ENCODE data around the gene INVS.

DNA sequence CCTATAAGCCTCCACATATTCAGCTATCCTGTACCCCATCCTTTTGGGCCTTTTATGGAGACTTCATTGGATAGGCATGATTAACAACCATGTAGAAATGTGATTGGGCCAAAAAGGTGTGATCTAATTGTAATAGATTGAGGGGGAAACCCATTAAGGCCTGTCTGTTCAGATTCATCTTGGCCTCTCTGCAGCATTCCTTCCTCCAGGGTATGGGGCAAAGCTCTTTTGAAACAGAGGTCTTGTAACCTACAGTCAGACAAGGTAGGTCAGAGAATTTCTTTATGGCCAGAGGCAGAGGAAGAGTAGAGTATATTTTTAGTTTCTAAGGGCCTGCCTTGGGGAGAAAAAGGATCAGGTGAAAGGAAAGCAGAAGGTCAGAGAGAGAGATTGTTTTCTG, 98.5 kb downstream of the INVS start:
- no peak for TF ChIP-seq POLR2A (IDR thresholded peaks at IDR 0.05)
- TF ChIP-seq, protein P1, sequence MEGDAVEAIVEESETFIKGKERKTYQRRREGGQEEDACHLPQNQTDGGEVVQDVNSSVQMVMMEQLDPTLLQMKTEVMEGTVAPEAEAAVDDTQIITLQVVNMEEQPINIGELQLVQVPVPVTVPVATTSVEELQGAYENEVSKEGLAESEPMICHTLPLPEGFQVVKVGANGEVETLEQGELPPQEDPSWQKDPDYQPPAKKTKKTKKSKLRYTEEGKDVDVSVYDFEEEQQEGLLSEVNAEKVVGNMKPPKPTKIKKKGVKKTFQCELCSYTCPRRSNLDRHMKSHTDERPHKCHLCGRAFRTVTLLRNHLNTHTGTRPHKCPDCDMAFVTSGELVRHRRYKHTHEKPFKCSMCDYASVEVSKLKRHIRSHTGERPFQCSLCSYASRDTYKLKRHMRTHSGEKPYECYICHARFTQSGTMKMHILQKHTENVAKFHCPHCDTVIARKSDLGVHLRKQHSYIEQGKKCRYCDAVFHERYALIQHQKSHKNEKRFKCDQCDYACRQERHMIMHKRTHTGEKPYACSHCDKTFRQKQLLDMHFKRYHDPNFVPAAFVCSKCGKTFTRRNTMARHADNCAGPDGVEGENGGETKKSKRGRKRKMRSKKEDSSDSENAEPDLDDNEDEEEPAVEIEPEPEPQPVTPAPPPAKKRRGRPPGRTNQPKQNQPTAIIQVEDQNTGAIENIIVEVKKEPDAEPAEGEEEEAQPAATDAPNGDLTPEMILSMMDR (IDR thresholded peaks at IDR 0.05), result no peak

Data from testis (tissue), 2 donors.